ENCODE measurements around the gene CSGALNACT2. TPM values are rescaled to one million over a fixed set of nuclear protein-coding genes. Genes with fewer than 3 reads are reported as not detected.

The CSGALNACT2 gene
- total and polyA plus RNA-seq, 10 of the 15 experiments (the other 5 are each of a cell fraction or from before 2014, with no cell fraction given), result 2.5 to 12.6 (median 8.7) TPM

- TF ChIP-seq MYC (IDR thresholded peaks at IDR 0.05; ENCODE audit: insufficient read depth, insufficient read length, insufficient replicate concordance, low read length, severe bottlenecking), result no peak
- TF ChIP-seq MLLT1 (IDR thresholded peaks at IDR 0.05), result 0 out of 2 replicates have a peak, but pooled peaks have one; percentile 21
- TF ChIP-seq SUZ12 (IDR thresholded peaks at IDR 0.05; ENCODE audit: unreplicated experiment), result no peak
- TF ChIP-seq MYB (IDR thresholded peaks at IDR 0.05; ENCODE audit: borderline replicate concordance, low read depth, low read length), result no peak
- TF ChIP-seq SMC3 (IDR thresholded peaks at IDR 0.05; ENCODE audit: borderline replicate concordance, low read length), result no peak
- TF ChIP-seq EP300 (IDR thresholded peaks at IDR 0.05; ENCODE audit: borderline replicate concordance in 1 of 2, control insufficient read depth in 1 of 2, low read depth in 2 of 2, low read length in 2 of 2), result no peak
- TF ChIP-seq BCLAF1 (IDR thresholded peaks at IDR 0.05), result no peak
- no peak for TF ChIP-seq RUNX3 (IDR thresholded peaks at IDR 0.05; ENCODE audit: low read length)
- no peak for TF ChIP-seq WRNIP1 (IDR thresholded peaks at IDR 0.05; ENCODE audit: borderline replicate concordance, low read depth, low read length)
- TF ChIP-seq SMARCA5 (IDR thresholded peaks at IDR 0.05), result no peak
- 0 out of 2 replicates have a peak, but pooled peaks have one; percentile 2 for TF ChIP-seq ASH2L (IDR thresholded peaks at IDR 0.05; ENCODE audit: borderline replicate concordance, low read depth)
- no peak for TF ChIP-seq FOXK2 (IDR thresholded peaks at IDR 0.05)
- no peak for TF ChIP-seq SIX5 (IDR thresholded peaks at IDR 0.05; ENCODE audit: low read depth, low read length, severe bottlenecking)
- TF ChIP-seq JUNB (IDR thresholded peaks at IDR 0.05), result no peak
- no peak for TF ChIP-seq CHD1 (IDR thresholded peaks at IDR 0.05; ENCODE audit: low read depth, low read length)
- no peak for TF ChIP-seq NBN (IDR thresholded peaks at IDR 0.05)
- no peak for TF ChIP-seq KAT2A (conservative IDR thresholded peaks at IDR 0.05; ENCODE audit: control insufficient read depth, low read depth, low read length)
Measured at GRCh38 chr10:43138757-43139241, 554 bp downstream of the CSGALNACT2 start (continued).
